CD8-positive, alpha-beta memory T cell (primary cell): ENCODE data around the gene DCUN1D1. TPM values are rescaled to one million over a fixed set of nuclear protein-coding genes. Genes with fewer than 3 reads are reported as not detected.
A peak's percentile ranks its signal among the peaks of the same experiment; 100 is the strongest.

Experiments used
- CTCF ChIA-PET: fragments of 350-600 bp; sonication (Branson Sonifier 250); formaldehyde crosslinking; loops from one replicate; lab custom pipeline; 2021; ENCODE audit warnings: antibody characterized with exemption; lab: Charles Lee
- POLR2A ChIA-PET: fragments of 350-600 bp; sonication (Branson Sonifier 250); formaldehyde crosslinking; loops from one replicate; lab custom pipeline; 2021; ENCODE audit warnings: antibody characterized with exemption; lab: Charles Lee
- DNase-seq, 5 donors: peaks; one replicate each; pipeline versions ENCODE4 v3.0.0 to v3.0.0-alpha.2; 2020 to 2022; ENCODE audit warnings: mixed read lengths in 1 of 5
- H3K27ac ChIP-seq: one replicate; pipeline ENCODE4 v1.7.0; 2013; ENCODE audit warnings: low read depth, mild to moderate bottlenecking, low read length, moderate library complexity
- H3K27me3 ChIP-seq: 2 replicates; pipeline ENCODE4 v1.7.0; 2013; ENCODE audit warnings: low read length, mild to moderate bottlenecking; ENCODE audit not compliant: insufficient read depth, poor library complexity, severe bottlenecking
- H3K36me3 ChIP-seq: 2 replicates; pipeline ENCODE4 v1.7.0; 2013; ENCODE audit warnings: mild to moderate bottlenecking, low read length, moderate library complexity; ENCODE audit not compliant: insufficient read depth
- H3K4me1 ChIP-seq: 2 replicates; pipeline ENCODE4 v1.7.0; 2013; ENCODE audit warnings: mild to moderate bottlenecking, low read length, moderate library complexity; ENCODE audit not compliant: insufficient read depth
- H3K4me3 ChIP-seq: 2 replicates; pipeline ENCODE4 v1.7.0; 2013; ENCODE audit warnings: mild to moderate bottlenecking, low read length
- H3K9me3 ChIP-seq: 2 replicates; pipeline ENCODE4 v1.7.0; 2013; ENCODE audit warnings: mild to moderate bottlenecking, low read length
- H3K27ac Mint-ChIP-seq, 8 donors: one replicate each; pipeline ENCODE4 v1.8.0; 2020 to 2021; ENCODE audit warnings: mixed read lengths in 8 of 8, mild to moderate bottlenecking in 6 of 8, inconsistent platforms in 3 of 8, moderate library complexity in 3 of 8
- H3K27me3 Mint-ChIP-seq, 2 donors: one replicate each; pipeline ENCODE4 v1.8.0; 2020 to 2021; ENCODE audit warnings: mixed read lengths in 2 of 2, mild to moderate bottlenecking in 1 of 2, moderate library complexity in 1 of 2
- H3K36me3 Mint-ChIP-seq, 3 donors: one replicate each; pipeline ENCODE4 v1.8.0; 2020 to 2021; ENCODE audit warnings: mixed read lengths in 3 of 3, inconsistent platforms in 1 of 3, mild to moderate bottlenecking in 1 of 3
- H3K4me1 Mint-ChIP-seq, 3 donors: one replicate each; pipeline ENCODE4 v1.8.0; 2020 to 2021; ENCODE audit warnings: mixed read lengths in 3 of 3, inconsistent platforms in 1 of 3, mild to moderate bottlenecking in 1 of 3
- H3K4me3 Mint-ChIP-seq, 7 donors: one replicate each; pipeline ENCODE4 v1.8.0; 2020 to 2021; ENCODE audit warnings: mixed read lengths in 7 of 7, mild to moderate bottlenecking in 6 of 7, moderate library complexity in 4 of 7, inconsistent platforms in 2 of 7
- H3K9me3 Mint-ChIP-seq, 5 donors: one replicate each; pipeline ENCODE4 v1.8.0; 2020 to 2022; ENCODE audit warnings: mixed read lengths in 5 of 5, mild to moderate bottlenecking in 3 of 5, moderate library complexity in 2 of 5, inconsistent platforms in 1 of 5
- polyA plus RNA-seq: library from polyadenylated mRNA; unstranded; fragments of 300-500 nt; fragmentation: Illumina TruSeq; gene quantifications from one replicate; pipeline ENCODE4 v1.2.3, GENCODE V29; 2021
- total RNA-seq, 2 experiments: library from RNA; stranded (reverse); gene quantifications; one replicate each; pipeline ENCODE4 v1.2.3, GENCODE V29; 2021

The DCUN1D1 gene
- total and polyA plus RNA-seq, 3 experiments from 2014 or later = 30.9 to 61.3 (median 55.4) TPM

DNA sequence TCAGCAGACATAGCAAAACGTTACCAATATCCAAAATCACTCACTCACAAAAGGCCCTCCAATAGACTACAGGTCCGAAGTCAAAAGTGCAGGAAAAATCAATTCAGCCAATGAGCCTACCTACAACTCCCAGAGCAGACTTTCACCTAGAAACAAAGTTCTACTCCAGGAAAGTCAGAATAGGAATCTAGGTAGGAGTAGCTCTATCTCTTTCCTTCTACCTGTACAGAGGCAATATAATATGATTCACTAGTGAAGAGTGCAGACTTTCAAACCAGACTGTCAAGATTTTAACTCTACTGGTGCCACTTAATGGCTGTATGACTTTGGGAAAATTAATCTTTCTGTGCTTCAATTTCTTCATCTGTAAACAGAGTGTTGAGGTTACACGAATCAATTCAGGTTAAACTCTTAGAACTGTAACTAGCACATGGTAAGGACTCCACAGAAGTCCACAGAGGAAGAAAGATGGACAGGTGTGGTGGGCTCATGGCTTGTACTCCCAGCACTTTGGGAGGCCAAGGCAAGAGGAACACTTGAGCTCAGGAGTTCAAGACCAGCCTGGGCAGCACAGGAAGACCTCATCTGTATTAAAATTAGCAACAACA lies 9.4 kb downstream of the DCUN1D1 start:
- H3K27me3 Mint-ChIP-seq = peaks cover 0 to 2% of the 10 kb centered on the region in 2 donors
- peaks cover 50 to 70% (median 64%) of the 10 kb centered on the region in 3 donors for H3K4me1 Mint-ChIP-seq
- H3K36me3 Mint-ChIP-seq = peaks cover 0 to 8% (median 4%) of the 10 kb centered on the region in 3 donors
- Histone ChIP-seq H3K27ac (no peak overlapping the region), H3K4me3 (no peak overlapping the region), H3K4me1 (peaks cover 30% of the 10 kb centered on the region), H3K27me3 (no peaks in the 10 kb centered on the region), H3K9me3 (no peaks in the 10 kb centered on the region), H3K36me3 (no peaks in the 10 kb centered on the region)
- ChIA-PET POLR2A (no interaction called here), CTCF (interaction anchor here (0.9 kb wide), 1 partner anchor 13 kb away, joined by 3 read pairs; no protein-coding TSS in a partner anchor)
- no peaks in the 10 kb centered on the region for H3K9me3 Mint-ChIP-seq
- peak overlapping the region in 1 of 8 donors; percentile 26 for H3K27ac Mint-ChIP-seq
- H3K4me3 Mint-ChIP-seq = no peak overlapping the region
- DNase-seq = no peak

DNA sequence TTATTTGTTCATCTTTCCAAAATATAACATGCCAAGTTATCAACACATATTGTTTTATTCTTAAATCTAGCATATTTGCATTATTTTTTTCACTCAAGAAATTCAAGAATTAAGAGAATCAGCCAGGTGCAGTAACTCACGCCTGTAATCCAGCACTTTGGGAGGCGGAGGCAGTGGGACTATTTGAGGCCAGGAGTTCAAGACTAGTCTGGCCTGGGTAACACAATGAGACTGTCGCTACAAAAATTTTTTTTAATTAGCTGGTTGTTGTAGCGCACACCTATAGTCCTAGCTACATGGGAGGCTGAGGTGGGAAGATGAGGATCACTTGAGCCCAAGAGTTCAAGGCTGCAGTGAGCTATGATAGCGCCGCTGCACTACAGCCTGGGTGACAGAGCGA lies 10.5 kb downstream of the DCUN1D1 start:
- peaks cover 0 to 13% (median 7%) of the 10 kb centered on the region in 3 donors for H3K36me3 Mint-ChIP-seq
- H3K4me1 Mint-ChIP-seq = peaks cover 54 to 72% (median 67%) of the 10 kb centered on the region in 3 donors
- POLR2A ChIA-PET = no interaction called here
- peak overlapping the region in 1 of 7 donors; percentile 24 for H3K4me3 Mint-ChIP-seq
- H3K27me3 ChIP-seq = no peaks in the 10 kb centered on the region
- H3K4me1 ChIP-seq = peaks cover 31% of the 10 kb centered on the region
- no peak overlapping the region for H3K27ac ChIP-seq
- no peak for DNase-seq
- H3K9me3 ChIP-seq = no peaks in the 10 kb centered on the region
- no peak overlapping the region for H3K4me3 ChIP-seq
- no peak overlapping the region for H3K27ac Mint-ChIP-seq
- H3K36me3 ChIP-seq = no peaks in the 10 kb centered on the region
- peaks cover 0 to 2% of the 10 kb centered on the region in 2 donors for H3K27me3 Mint-ChIP-seq
- no peaks in the 10 kb centered on the region for H3K9me3 Mint-ChIP-seq
- CTCF ChIA-PET = no interaction called here

DNA sequence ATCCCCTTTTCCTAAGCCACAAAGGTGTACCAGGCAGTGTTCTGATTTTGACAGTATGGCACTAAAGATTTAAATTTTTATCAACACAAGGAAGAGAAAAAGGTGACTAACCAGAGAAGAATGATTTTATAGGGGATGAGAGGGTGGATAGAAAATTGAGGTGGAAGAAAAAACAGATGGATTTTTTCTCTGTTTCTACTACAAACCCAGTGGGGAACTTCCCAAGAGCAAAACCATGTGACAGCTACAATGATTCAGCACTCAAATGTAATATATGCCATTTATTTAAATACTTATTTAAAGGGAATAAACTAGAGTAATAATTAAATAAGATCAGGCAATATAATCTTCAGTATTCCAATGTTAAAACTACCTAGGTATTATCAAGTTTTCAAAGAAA lies 11.1 kb downstream of the DCUN1D1 start:
- ChIA-PET CTCF (no interaction called here), POLR2A (no interaction called here)
- no peaks in the 10 kb centered on the region for H3K9me3 ChIP-seq
- H3K27ac ChIP-seq = no peak overlapping the region
- no peaks in the 10 kb centered on the region for H3K36me3 ChIP-seq
- Mint-ChIP-seq H3K36me3 (peaks cover 0 to 15% (median 7%) of the 10 kb centered on the region in 3 donors), H3K9me3 (no peaks in the 10 kb centered on the region), H3K4me1 (peaks cover 54 to 73% (median 70%) of the 10 kb centered on the region in 3 donors), H3K27me3 (peaks cover 0 to 2% of the 10 kb centered on the region in 2 donors), H3K4me3 (no peak overlapping the region), H3K27ac (peak overlapping the region in 4 of 8 donors; percentile 23 to 73 (median 60))
- DNase-seq = no peak
- H3K4me1 ChIP-seq = peaks cover 31% of the 10 kb centered on the region
- no peak overlapping the region for H3K4me3 ChIP-seq
- H3K27me3 ChIP-seq = no peaks in the 10 kb centered on the region

DNA sequence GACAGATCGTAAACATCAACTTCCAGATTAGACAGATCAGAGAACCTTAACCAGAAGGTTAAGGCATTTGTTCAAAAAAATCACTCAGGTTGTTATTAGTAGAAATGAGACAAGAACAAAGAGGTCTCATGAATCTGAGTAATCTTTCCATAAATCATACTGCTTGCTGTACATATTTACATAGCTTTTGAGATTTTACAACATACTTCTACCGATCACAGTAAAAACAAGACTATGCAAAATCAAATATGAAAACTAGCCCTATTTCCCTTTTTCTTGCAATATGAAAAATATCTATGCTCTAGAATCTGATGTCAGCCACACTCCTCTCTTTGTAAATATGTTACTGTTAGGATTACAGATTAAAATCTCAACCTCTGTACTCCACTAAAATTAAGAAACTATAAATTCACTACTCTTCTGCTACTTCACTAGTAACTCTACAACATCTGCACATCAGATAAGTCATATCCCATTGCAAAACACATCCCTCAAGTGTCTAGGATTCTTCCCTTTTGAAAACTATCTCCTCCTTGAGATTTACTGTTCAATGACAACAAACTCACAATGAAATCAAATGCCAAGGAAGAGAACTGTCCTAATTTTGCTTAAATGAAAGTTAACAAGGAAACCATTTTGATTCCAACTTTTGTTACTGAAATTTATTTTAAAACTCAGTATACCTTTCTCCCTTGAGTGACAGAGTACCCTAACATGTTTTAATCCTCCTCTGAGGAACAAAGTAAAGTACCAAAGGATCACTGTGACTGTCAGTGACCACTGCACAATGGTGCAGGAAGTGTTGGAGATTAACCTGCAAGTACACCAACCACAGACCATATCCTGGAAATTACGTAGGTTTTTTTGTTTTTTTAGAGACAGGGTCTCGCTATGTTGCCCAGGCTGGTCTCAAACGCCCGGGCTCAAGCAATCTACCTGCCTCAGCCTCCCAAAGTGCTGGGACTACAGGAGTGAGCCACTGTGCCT lies 12.8 kb downstream of the DCUN1D1 start:
- peak overlapping the region; percentile 22 to 92 (median 64) for H3K27ac Mint-ChIP-seq

DNA sequence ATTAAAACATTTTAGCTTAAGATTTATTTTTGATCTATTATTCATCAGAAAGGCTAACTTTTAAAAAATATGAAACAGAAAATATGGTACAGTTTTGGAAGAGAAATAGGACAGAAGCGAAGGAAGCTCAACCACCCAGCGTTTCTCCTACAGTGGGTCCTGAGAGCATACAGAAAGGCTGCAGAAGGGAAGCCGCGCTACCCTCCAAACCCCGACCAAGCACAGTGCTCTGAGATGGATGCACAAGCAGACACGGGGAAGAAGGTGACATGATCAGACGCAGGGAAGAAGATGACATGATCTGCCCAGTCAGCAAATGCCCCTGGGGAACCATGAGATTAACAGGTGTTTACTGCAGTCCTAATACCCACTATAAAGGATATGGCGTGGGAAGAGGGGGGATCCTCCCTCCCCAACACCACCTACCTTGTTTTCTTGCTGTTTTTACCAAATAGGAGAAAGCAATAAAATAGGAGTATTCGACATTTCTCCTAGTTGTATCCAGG lies 14.4 kb downstream of the DCUN1D1 start:
- ChIA-PET POLR2A (no interaction called here), CTCF (interaction anchor here (0.6 kb wide), 1 partner anchor 23 kb away, joined by 3 read pairs; no protein-coding TSS in a partner anchor)
- no peak overlapping the region for H3K27ac ChIP-seq
- Mint-ChIP-seq H3K27ac (peak overlapping the region in 5 of 8 donors; percentile 30 to 78 (median 64)), H3K9me3 (no peaks in the 10 kb centered on the region), H3K27me3 (peaks cover 0 to 2% of the 10 kb centered on the region in 2 donors), H3K4me3 (peak overlapping the region in 1 of 7 donors; percentile 2), H3K36me3 (peaks cover 0 to 33% (median 5%) of the 10 kb centered on the region in 3 donors), H3K4me1 (peaks cover 52 to 71% (median 68%) of the 10 kb centered on the region in 3 donors)
- no peak for DNase-seq
- peaks cover 28% of the 10 kb centered on the region for H3K4me1 ChIP-seq
- H3K4me3 ChIP-seq = no peak overlapping the region
- H3K9me3 ChIP-seq = no peaks in the 10 kb centered on the region
- no peaks in the 10 kb centered on the region for H3K27me3 ChIP-seq
- no peaks in the 10 kb centered on the region for H3K36me3 ChIP-seq

More for the DNA sequence above, 12.8 kb downstream of the DCUN1D1 start:
- Histone ChIP-seq H3K36me3 (no peaks in the 10 kb centered on the region), H3K27me3 (no peaks in the 10 kb centered on the region), H3K9me3 (no peaks in the 10 kb centered on the region), H3K4me3 (no peak overlapping the region), H3K4me1 (peaks cover 31% of the 10 kb centered on the region), H3K27ac (no peak overlapping the region)
- H3K4me3 Mint-ChIP-seq = peak overlapping the region in 6 of 7 donors; percentile 24 to 67 (median 44)
- peak in 1 of 5 donors; percentile 21 for DNase-seq
- H3K27me3 Mint-ChIP-seq = peaks cover 0 to 2% of the 10 kb centered on the region in 2 donors
- H3K36me3 Mint-ChIP-seq = peaks cover 0 to 22% (median 6%) of the 10 kb centered on the region in 3 donors
- POLR2A ChIA-PET = no interaction called here
- CTCF ChIA-PET = no interaction called here
- no peaks in the 10 kb centered on the region for H3K9me3 Mint-ChIP-seq
- H3K4me1 Mint-ChIP-seq = peaks cover 55 to 77% (median 76%) of the 10 kb centered on the region in 3 donors

DNA sequence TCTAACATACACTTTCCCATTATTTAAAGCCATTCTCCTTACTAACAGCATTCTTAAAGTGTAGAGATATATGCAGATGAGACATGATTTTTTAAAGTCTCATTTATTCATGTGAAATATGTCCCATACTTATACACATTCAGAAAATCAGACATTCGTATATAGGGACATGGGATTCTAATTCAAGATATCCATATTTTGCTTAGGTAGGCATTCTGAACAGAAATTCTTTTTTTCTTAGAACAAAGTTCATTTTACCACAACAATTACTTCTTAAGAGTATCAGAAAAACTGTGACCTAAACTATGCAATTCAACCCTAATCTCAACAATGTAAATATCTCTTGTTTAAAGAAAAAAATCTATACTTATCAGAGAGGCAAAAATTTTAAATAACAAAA lies 16.2 kb downstream of the DCUN1D1 start:
- Mint-ChIP-seq H3K4me3 (no peak overlapping the region), H3K36me3 (peaks cover 0 to 47% (median 9%) of the 10 kb centered on the region in 3 donors), H3K27me3 (peaks cover 0 to 2% of the 10 kb centered on the region in 2 donors), H3K9me3 (no peaks in the 10 kb centered on the region), H3K27ac (peak overlapping the region in 1 of 8 donors; percentile 15), H3K4me1 (peaks cover 52 to 67% (median 64%) of the 10 kb centered on the region in 3 donors)
- no peak overlapping the region for H3K4me3 ChIP-seq
- no peak overlapping the region for H3K27ac ChIP-seq
- no peaks in the 10 kb centered on the region for H3K27me3 ChIP-seq
- DNase-seq = no peak
- H3K9me3 ChIP-seq = no peaks in the 10 kb centered on the region
- H3K4me1 ChIP-seq = peaks cover 26% of the 10 kb centered on the region
- POLR2A ChIA-PET = no interaction called here
- no peaks in the 10 kb centered on the region for H3K36me3 ChIP-seq
- CTCF ChIA-PET = no interaction called here

DNA sequence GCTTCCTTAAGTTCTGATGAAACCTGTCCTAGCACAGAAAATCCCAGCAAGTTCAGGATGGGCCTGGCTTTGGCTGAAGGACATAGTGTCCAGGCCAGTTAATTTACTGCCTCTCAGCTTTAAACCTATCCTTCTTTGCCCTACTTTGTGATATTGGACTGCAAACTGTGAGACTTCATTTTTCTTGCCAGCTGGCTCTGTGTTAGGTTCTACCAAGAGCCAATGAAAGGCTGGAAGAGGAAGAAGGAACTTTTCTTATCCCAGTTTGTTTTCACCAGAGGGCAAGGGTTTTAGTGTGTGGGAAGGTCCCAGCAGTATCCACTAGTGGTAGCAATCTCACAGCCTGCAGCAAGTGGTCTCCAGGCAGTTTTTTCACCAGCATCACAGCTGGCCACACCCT lies 18.2 kb downstream of the DCUN1D1 start:
- H3K4me3 Mint-ChIP-seq = peak overlapping the region in 1 of 7 donors; percentile 24
- peaks cover 36 to 54% (median 48%) of the 10 kb centered on the region in 3 donors for H3K4me1 Mint-ChIP-seq

More for the DNA sequence above, 18.2 kb downstream of the DCUN1D1 start:
- DNase-seq = no peak
- Mint-ChIP-seq H3K9me3 (no peaks in the 10 kb centered on the region), H3K27ac (peak overlapping the region in 5 of 8 donors; percentile 46 to 89 (median 60)), H3K36me3 (peaks cover 3 to 59% (median 11%) of the 10 kb centered on the region in 3 donors), H3K27me3 (no peaks in the 10 kb centered on the region)
- no peaks in the 10 kb centered on the region for H3K27me3 ChIP-seq
- H3K27ac ChIP-seq = no peak overlapping the region
- H3K4me1 ChIP-seq = peaks cover 11% of the 10 kb centered on the region
- peaks cover 4% of the 10 kb centered on the region for H3K36me3 ChIP-seq
- no peak overlapping the region for H3K4me3 ChIP-seq
- ChIA-PET POLR2A (no interaction called here), CTCF (no interaction called here)
- H3K9me3 ChIP-seq = no peaks in the 10 kb centered on the region
